Activated CD4-positive, CD25-positive, alpha-beta regulatory T cell treated with anti-CD3 and anti-CD28 coated beads, Interleukin-2, amount 50 U/mL, for 16 hours (primary cell): ENCODE results near the gene FADS3.
"Not testable (repeated sequence)": the region's sequence is repeated elsewhere in the genome, so short reads cannot be mapped to it uniquely, and the experiment has no call there.

ENCODE experiments used
- DNase-seq: peaks from one replicate; pipeline ENCODE4 v3.0.0-alpha.2; 2020; ENCODE audit warnings: low read depth, low spot score

FADS3 gene

DNA sequence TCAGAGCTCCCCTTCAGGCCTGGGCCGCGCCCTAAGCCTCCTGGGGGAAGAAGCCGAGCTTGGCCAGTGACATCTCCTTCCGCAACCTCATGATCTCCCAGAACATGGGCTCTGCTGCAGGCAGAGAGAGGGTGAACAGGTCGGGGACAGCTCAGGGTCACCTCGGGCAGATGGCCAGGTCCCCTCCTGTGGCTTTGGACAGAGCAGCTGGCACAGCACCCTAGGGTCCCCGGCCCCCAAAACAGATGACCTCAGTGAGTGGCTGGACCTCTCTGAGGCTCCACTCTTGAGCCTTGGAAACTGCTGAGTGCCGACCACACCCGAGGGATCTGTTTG is 6.9 kb upstream of the FADS3 start:
- DNase-seq, result no peak

DNA sequence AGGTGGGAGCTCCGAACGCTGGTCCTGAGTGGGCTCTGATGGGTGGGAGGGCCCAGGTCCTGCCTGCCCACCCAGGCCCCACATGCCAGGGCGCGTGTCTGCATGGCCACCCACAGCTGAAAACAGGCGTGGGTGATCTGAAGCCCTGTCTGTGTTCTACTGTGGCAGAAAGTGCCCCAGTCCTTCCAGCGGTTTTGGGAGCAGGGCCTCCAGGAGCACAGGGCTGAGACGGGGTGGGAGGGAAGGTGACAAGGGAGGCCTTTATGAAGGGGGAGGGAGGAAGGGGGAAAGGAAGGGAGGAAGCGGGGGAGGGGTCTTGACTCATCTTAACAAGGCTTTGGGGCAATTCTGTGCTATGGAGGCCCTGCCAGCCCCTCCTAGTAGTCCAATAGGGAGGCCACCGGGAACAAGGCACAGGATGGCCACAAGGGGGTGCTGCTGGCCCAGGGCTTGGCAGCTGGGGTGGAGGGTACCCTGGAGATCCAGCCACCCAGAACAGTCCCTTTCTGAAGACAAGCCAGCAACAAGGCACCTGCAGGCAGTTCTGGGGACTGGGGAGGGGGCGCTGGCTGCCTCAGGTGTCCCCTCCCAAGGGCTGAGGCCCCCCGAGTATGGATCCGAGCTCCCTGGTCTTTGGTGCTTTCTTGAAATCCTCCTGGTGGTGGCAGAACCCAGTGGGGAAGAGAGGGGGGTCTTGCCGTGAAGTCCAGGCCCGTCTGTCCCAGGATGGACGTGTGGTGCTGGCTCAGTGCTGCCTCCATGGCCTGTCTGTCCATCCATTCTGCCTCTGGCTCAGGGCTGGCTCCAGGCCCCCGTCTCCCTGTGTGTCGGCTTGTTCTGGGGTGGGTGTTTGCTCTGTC is 6.3 kb upstream of the FADS3 start:
- DNase-seq, result peak; percentile 49

DNA sequence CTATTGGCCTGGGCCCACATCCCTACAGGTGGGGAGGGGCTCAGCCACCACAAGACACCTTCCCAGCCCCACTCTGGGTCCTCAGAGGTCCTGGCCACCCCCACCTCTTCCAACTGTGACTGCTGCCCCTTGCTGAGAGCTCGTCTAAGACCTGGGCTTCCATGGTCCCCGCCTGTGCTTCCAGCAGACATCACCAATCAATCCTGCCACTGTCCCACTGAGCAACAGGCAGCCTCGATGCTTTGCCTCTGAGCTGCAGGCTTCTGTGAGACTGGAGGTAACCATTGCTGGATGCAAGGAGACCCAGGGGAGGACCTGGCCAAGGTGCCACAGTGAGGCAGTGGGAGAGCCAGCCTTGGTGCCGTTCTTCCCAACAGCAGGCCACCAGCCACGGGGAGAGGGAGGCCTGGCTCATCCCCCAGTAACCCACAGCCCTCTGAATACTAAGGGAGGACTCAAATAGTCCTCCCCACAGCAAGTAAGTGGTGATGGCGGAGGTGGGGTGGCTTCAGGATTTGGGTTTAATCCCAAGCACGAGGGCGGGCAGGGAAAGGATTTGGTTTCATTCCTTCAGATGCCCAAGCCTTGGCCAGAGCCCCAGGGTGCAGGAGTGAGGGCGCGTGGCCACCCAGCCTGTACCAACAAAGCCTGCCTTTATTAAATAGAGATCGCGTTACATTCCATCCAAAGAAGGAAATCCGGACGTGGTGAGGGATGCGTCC is 5.5 kb upstream of the FADS3 start:
- no peak for DNase-seq

DNA sequence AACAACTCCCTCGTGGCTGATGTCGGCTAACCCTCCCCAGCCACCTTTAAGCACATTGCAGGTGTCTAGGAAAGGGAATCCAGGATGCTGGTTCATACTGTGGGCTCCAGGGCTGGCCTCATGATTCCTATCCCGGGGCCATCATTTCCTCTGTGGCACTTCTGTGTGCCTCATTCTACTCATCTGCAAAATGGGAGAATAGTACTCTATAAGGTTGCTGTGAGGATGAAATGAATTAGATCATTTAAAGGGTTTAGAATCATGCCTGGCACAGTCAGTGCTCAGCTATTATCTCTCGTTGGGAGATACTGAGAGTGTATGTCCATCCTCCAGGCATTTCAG is 4.3 kb upstream of the FADS3 start:
- DNase-seq, result no peak

DNA sequence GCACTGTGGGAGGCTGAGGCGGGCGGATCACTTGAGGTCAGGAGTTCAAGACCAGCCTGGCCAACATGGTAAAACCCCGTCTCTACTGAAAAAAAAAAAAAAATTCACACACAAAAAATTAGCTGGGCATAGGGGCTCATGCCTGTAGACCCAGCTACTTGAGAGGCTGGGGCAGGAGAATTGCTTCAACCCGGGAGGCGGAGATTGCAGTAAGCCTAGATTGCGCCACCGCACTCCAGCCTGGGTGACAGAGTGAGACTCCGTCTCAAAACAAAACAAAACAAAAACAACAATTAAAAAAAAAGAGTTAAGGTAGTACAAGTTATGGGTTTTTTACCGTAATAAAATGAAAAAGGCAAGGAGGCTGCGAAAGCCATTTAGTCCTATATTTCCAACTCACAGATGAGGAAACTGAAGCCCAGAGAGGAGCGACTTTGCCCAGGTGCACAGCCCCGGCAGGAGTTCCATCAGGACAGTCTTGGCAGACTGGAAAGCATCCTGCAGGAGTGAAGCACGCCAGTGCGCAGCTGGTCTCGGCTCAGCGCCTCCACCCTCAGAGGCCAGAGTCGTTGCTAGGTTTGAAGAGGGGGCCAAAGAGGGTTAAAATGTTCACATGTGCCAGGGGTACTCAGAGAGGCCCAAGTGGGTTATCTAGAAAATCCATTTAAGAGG is 3.8 kb upstream of the FADS3 start:
- DNase-seq, result no peak

DNA sequence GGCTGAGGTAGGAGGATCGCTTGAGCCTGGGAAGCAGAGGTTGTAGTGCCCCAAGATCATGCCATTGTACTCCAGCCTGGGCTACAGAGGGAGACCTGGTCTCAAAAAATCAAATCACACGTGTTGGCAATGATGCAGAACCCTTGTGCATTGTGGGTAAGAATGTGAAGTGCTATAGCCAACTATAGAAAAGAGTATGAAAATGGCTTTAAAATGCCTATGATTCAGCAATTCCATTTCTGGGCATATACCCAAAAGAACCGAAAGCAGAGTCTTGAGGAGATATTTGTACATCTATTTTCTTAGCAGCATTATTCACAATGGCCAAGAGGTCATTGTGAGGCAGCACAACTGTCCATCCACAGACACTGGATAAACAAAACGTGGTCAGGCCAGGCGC is 2.6 kb upstream of the FADS3 start:
- DNase-seq, result no peak

DNA sequence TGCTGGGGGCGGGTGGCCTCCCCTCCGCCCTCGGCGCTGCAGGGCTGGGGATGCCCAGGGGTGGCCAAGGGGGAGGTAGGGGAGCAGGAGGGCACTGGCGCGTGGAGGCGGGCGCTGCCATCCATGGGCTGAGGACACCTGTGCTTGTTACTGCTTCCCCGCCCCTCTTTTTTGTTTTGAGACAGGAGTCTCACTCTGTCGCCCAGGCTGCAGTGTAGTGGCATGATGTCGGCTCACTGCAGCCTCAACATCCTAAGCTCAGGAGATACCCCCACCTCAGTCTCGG is 683 bp upstream of the FADS3 start:
- DNase-seq, result peak; percentile 20

DNA sequence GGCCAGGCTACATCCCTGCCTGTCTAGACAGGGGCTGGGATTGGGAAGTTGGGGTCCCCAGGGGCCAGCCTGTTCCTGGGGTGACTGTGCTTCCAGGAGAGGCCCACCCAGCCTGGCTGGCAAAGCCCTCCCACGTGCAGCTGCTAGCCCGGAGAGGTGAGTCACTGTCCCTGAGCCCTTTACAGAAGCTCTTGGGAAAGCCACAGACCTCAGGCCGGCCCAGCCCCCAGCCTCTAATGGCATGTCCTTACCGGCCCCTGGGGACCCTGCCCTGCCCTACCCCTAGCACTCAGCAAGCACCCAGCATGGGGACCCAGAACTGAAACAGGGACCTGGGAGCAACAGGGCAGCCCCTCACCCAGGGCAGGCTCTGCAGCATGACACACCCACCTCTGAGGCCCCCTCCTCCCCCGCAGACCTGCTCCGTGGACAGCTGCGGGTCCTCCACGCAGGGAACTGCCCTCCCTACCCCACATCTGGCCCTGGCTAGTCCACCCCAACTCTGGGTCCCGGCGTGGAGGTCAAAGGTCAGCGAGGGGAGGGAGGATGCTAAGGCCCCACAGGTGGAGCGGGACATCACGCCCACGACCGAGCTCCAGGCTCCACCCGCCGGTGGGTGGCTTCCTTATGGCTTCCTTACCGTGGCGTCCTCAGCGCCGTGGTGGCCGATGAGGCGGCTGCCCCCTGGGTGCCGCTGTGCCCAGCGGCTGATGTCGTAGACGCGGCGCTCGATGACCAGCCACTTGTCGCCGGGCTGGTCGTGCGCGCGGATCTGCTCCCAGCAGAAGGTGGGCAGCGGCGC is 615 bp downstream of the FADS3 start:
- DNase-seq, result no peak

DNA sequence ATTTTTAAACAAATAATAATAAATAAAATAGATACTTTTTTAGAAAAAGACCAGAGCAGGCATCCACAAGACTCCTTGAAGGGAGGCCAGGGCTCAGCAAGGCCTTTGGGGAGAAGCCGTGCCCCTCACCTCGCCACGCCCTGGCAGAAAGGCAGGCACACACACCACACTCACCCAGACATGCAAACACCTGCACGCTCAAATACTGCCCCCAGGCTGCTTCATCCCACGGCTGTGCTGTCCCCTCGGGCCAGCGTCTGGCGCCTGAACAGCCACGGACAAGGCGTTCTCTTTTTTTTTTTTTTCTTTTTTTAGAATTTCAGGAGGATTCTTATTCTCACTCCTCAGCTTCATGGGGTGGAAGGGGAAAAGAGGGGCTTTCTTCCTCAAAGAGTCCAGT is 1.5 kb downstream of the FADS3 start:
- no peak for DNase-seq

DNA sequence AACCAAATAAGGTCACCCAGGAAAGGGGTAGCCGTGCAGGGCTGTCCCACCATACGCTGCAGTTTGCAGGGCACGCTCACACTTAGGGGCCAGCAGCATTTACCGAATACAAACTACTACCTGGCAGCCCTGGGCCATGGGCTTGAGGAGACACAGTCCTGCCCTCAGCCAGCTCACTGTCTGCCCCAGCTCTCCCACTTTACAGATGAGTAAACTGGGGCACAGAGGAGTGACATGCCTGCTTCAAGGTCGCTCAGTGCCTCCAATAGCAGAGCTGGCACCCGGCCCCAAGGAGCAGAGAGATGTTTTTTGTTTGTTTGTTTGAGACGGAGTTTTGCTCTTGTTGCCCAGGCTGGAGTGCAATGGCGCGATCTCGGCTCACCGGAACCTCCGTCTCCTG is 2.8 kb downstream of the FADS3 start:
- DNase-seq, result no peak

DNA sequence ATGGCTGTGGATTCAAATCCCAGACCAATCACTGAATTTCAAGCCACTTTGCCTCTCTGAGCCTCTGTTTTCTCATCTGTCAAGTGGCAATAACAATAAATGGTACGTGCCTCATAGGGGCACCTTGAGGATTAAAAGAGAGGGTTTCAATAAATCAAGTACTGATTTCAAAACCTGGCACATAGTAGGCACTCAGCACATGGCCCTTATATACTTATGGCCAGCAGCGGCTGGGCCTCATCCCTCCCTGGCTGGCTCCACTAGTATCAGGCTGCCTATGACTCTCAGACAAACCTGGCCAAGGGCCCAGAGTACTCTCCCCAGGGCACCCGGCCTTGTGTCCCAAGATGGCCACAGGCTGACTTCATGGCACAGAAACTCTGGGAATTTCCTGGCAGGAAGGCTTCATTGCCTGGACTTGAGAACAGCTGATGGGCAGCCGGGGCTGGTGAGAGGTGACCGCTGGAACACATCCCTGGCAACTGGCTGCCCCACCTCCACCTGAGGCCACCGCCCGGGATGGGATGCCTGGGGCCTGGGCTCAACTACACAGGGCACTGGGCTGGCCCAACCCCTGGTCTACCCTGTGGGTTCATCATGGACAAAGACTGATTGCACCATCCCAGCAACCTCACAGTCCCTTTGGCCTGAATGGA is 3.4 kb downstream of the FADS3 start:
- no peak for DNase-seq

DNA sequence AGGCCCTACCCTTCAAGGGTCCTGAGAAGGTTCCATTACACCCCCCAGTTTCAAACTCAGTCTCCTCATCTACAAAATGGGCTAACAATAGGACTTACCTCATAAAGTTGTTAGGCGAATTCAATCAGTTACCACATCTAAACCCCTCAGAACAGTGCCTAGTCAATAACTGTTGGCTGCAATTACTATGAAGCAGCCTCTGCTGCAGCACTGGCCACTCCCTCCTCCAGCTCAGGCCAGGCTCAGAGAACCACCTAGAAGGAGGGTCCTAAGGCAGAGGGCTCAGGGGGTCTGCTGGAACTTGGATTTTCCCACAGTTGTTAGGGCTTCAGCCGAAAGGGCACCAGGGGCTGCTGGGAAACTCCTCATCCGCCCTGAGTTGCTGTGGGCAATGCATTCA is 4.7 kb downstream of the FADS3 start:
- DNase-seq, result no peak

DNA sequence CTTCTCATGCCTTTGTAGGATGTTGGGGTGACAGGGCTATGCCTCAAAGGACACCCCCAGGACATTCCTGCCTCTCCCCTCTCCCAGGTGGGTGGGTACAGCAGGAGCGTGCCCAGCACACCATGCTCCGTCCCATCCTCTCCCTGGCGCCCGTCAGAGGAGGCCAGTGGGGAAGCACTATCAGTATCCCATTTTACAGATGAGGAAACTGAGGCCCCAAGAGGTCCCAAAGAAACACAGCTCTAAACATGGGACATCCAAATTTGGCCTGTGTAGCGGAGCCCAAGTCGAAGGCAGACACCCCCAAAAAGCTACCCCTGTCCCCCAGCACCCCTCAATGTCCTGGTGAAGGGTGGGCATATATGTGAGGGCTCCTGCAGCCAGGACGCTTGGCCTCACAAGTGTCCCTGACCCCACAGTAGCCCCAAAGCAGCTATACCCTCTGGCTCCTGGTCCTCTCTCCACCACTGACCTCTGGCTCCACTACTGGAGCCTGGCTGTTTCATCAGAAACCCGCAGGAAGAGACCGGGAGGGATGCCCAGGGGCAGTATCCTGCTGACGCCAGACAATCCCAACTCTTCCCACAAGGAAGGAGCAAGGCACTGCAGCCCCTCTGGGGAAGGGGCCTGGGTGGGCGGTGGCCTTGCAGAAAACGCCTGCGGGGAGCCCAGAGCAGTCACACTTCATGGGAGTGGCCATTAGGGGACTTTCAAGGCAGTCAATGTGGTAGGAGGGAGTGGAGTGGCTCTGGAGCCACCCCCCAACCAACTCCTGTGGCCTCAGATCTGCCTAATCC is 5.4 kb downstream of the FADS3 start:
- DNase-seq, result no peak

DNA sequence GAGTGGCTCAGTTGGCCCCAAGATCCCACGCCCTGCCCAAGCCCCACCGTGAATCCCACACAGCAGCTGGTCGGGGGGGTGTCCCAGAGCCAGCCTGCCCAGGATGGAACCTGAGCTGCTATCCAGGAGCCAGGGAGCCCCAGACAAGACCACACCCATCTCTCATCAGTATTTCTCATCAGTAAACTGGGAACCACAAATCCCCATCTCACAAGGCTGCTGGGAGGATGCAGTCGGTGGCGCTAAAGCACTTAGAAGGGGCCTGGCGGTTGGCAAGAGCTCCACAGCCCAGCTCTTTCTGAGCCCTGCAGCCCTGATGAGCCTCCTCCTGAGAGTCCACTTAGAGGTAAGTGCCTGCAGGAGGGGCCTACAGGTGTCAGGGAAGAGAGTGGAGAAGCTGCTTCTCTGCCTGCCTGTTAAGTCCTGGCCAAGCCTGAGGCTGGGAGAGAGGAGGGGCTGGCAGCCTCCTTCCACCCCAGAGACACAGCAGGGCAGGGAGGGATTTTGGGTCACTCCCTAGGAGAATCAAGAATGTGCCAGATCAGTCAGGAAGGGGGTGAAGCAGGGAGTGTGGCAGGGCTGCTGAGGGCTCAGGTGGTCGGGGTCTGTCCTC is 6.1 kb downstream of the FADS3 start:
- DNase-seq, result no peak

DNA sequence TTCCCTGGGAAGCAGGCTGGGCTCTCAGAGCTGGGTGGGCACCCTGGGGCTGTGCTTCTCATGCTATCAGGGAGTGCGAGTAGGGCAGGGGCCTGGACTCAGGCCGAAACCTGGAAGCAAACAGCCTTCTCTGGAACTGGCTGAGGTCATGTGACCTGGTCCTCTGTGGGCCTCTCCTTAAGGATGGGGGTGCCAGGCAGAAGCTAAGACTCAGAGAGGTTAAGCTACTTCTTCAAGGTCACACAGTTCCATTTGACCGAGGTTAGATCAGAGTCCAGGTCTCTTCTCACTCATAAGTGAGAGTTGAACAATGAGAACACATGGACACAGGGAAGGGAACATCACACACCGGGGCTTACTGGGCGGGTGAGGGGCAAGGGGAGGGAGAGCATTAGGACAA is 7.4 kb downstream of the FADS3 start:
- no peak for DNase-seq

DNA sequence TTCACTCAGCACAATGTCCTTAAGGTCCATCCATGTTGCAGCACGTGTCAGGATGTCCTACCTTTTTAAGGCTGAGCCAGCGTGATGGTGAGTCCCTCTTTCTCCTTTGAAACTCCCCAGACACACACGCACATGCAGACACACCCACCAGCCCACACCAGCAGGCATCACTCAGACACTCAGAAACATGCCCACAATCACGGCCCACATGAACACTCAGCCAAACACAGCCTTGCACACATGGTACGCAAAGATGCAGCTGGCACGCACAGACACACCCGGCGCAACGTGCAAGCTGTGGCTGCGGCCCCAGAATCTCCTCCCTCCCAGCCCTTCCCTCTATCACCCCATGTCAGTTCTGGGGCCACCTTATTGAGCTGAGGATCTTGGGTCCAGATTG is 8.0 kb downstream of the FADS3 start:
- DNase-seq, result no peak

DNA sequence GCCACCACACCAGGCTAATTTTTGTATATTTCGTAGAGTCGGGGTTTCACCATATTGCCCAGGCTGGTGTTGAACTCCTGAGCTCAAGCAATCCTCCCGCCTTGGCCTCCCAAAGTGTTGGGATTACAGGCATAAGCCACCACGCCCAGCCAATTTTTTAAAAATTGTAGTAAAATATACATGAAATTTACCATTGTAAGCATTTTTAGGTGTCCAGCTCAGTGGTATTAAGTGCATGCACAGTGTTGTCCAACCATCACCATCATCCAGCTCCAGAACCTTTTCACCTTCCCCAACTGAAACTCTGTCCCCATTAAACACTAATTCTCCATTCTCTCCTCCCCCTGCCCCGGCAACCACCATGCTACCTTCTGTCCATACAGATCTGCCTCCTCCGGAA is 8.5 kb downstream of the FADS3 start:
- no peak for DNase-seq

DNA sequence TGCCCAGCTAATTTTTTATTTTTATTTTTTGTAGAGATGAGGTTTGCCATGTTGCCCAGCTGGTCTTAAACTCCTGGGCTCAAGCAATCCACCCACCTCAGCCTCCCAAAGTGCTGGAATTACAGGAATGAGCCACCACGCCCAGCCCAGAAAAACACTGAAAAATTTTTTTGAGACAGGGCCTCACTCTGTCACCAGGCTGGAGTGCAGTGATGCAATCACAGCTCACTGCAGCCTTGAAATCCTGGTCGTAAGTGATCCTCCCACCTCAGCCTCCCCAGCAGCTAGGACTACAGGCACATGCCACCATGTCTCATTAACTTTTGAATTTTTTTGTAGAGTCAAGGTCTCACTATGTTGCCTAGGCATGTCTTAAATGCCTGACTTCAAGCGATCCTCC is 9.1 kb downstream of the FADS3 start:
- not testable (repeated sequence) for DNase-seq

DNA sequence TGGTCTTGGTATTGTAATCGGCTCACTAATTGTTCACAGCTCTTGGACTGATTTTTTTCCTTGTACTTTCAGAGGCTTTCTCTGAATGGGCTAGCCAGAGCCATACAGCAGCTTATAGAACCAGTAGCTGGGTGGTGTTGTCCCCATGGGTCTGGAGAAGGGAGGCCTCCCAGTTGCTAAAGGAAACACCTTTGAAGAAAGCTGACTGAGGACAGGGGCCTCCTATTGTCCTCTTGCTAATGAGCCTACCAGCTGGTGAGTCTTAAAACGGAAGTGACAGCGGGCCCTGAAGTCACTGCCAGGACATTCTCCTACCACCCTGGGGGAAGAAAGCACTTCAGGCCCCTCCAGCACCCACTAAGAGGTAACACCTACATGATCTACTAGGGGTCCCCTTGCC is 9.9 kb downstream of the FADS3 start:
- DNase-seq, result no peak

DNA sequence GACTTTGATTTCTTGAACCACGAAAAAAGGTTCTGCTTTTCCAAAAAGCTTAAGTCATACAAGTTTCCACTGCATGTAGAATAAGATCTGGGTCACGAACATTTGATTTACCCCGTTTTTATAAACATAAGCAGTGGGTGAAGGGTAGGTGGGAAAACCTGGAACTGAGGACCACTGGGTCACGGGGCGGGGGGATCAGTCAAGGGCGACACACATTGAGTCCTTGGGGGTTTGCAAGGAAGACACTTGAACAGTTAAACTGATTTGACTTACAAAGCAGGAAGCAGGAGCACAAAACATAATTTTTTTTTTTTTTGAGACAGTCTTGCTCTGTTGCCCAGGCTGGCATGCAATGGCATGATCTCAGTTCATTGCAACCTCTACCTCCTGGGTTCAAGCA is 10.9 kb downstream of the FADS3 start:
- DNase-seq, result no peak

DNA sequence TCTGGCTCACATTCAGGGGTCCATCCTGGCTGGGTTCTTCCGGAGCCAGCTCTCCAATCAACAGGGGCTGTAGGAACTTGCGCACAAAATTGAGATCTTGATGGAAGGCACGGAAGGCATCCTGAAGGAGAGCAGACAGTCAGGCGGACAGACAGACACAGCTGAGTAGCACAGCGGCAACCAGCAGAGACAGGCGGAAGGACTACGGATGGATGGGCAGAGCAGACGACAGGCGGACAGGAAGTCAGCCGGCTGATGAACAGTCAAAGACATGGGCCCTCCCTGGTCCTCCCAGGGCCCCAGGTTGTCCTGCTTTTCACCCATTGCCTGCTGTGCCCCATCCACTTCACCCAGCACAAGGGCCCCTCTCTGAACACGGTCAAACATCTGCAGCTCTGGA is 11.3 kb downstream of the FADS3 start:
- no peak for DNase-seq
